Ectodermal cell (in vitro differentiated cells): ENCODE data around the gene SLAMF8.

ENCODE experiments used
- H3K27ac ChIP-seq: 2 replicates; pipeline ENCODE4 v1.7.0; 2013; ENCODE audit warnings: mild to moderate bottlenecking, low read depth, low read length; ENCODE audit not compliant: insufficient read depth, poor library complexity, severe bottlenecking
- H3K27me3 ChIP-seq: 2 replicates; pipeline ENCODE4 v1.7.0; 2013; ENCODE audit warnings: mild to moderate bottlenecking, low read length; ENCODE audit not compliant: insufficient read depth, control insufficient read depth, poor library complexity, severe bottlenecking
- H3K36me3 ChIP-seq: one replicate; pipeline ENCODE4 v1.7.0; 2013; ENCODE audit warnings: low read length; ENCODE audit not compliant: control insufficient read depth, insufficient read depth
- H3K4me1 ChIP-seq: one replicate; pipeline ENCODE4 v1.7.0; 2013; ENCODE audit warnings: low read length; ENCODE audit not compliant: control insufficient read depth, insufficient read depth
- H3K4me3 ChIP-seq: 2 replicates; pipeline ENCODE4 v1.7.0; 2013; ENCODE audit warnings: low read depth, low read length, control low read depth; ENCODE audit not compliant: insufficient read depth
- H3K9me3 ChIP-seq: 2 replicates; pipeline ENCODE4 v1.7.0; 2013; ENCODE audit warnings: mild to moderate bottlenecking, low read length, moderate library complexity; ENCODE audit not compliant: control insufficient read depth
- WGBS, 2 experiments: methylation state at CpG; one replicate each; pipeline ENCODE4 v1.1.7; 2013; ENCODE audit warnings: missing lambda C conversion rate in 2 of 2; 5-methylcytosine and 5-hydroxymethylcytosine counted together

Gene SLAMF8

GRCh38 chr1:159880430-159880829 lies 53.8 kb downstream of the SLAMF8 start:
- H3K4me3 ChIP-seq, result no peak overlapping the region
- no peak overlapping the region for H3K27ac ChIP-seq
- no peaks in the 10 kb centered on the region for H3K4me1 ChIP-seq
- H3K36me3 ChIP-seq, result no peaks in the 10 kb centered on the region
- H3K9me3 ChIP-seq, result no peaks in the 10 kb centered on the region
- WGBS, 2 experiments, result 90 to 92% methylated on average over 3 of the region's 3 CpGs
- no peaks in the 10 kb centered on the region for H3K27me3 ChIP-seq

- 87 to 90% methylated on average over 6 of the region's 6 CpGs for WGBS, 2 experiments
- no peak overlapping the region for H3K4me3 ChIP-seq
- no peaks in the 10 kb centered on the region for H3K36me3 ChIP-seq
- H3K27me3 ChIP-seq, result peaks cover 3% of the 10 kb centered on the region
- H3K9me3 ChIP-seq, result no peaks in the 10 kb centered on the region
- H3K27ac ChIP-seq, result no peak overlapping the region
- H3K4me1 ChIP-seq, result no peaks in the 10 kb centered on the region
Observed at GRCh38 chr1:159881622-159882526, 55.2 kb downstream of the SLAMF8 start.

- Histone ChIP-seq H3K4me3 (no peak overlapping the region), H3K9me3 (no peaks in the 10 kb centered on the region), H3K36me3 (no peaks in the 10 kb centered on the region), H3K27ac (no peak overlapping the region), H3K4me1 (no peaks in the 10 kb centered on the region), H3K27me3 (peaks cover 3% of the 10 kb centered on the region)
- WGBS, 2 experiments, result 91 to 97% methylated on average over 2 of the region's 2 CpGs
Observed at GRCh38 chr1:159882527-159882862, 55.8 kb downstream of the SLAMF8 start.

- Histone ChIP-seq H3K4me3 (no peak overlapping the region), H3K27ac (no peak overlapping the region), H3K9me3 (no peaks in the 10 kb centered on the region), H3K27me3 (peaks cover 3% of the 10 kb centered on the region), H3K4me1 (no peaks in the 10 kb centered on the region), H3K36me3 (no peaks in the 10 kb centered on the region)
- WGBS, 2 experiments, result 92 to 95% methylated on average over 4 of the region's 4 CpGs
Observed at GRCh38 chr1:159883134-159883533, 56.5 kb downstream of the SLAMF8 start.

- Histone ChIP-seq H3K4me3 (no peak overlapping the region), H3K36me3 (no peaks in the 10 kb centered on the region), H3K9me3 (no peaks in the 10 kb centered on the region), H3K27me3 (peaks cover 3% of the 10 kb centered on the region), H3K4me1 (no peaks in the 10 kb centered on the region), H3K27ac (no peak overlapping the region)
- 82 to 84% methylated on average over 8 of the region's 8 CpGs for WGBS, 2 experiments
Observed at GRCh38 chr1:159884296-159884695, 57.6 kb downstream of the SLAMF8 start.
